H1 (cell line): ENCODE measurements around the gene TBC1D26. TPM values are rescaled to one million over a fixed set of nuclear protein-coding genes. Genes with fewer than 3 reads are reported as not detected.

ENCODE experiments used
- CTCF ChIA-PET: fragments of 300-600 bp; sonication (Branson Sonifier 250); formaldehyde crosslinking; loops from one replicate; lab custom pipeline; 2021; ENCODE audit not compliant: partially characterized antibody; lab: Charles Lee
- POLR2A ChIA-PET: fragments of 300-600 bp; sonication (Branson Sonifier 250); formaldehyde crosslinking; loops from one replicate; lab custom pipeline; 2021; ENCODE audit warnings: inconsistent platforms; ENCODE audit not compliant: partially characterized antibody; lab: Charles Lee
- DNase-seq, 2 experiments: peaks; one replicate each; pipeline versions ENCODE4 v3.0.0 to v3.0.0-alpha.2; 2010 to 2022; ENCODE audit warnings: low spot score in 2 of 2, low read depth in 1 of 2, mixed read lengths in 1 of 2
- FAIRE-seq: peaks from 2 replicates; lab custom pipeline; 2011; peaks lifted over from hg19 to GRCh38; lab: Jason Lieb, UNC
- H2AFZ ChIP-seq: 2 replicates; pipeline ENCODE4 v1.8.1; 2012; ENCODE audit warnings: low read length, inconsistent platforms
- H2AK5ac ChIP-seq: 2 replicates; pipeline ENCODE4 v1.6.1; 2013; ENCODE audit warnings: low read depth, low read length
- H2BK120ac ChIP-seq: replicated peaks from 2 replicates; pipeline ENCODE3; 2013; ENCODE audit warnings: low read depth, low read length, inconsistent platforms
- H2BK12ac ChIP-seq: 2 replicates; pipeline ENCODE4 v1.6.1; 2013; ENCODE audit warnings: low read depth, low read length
- H2BK15ac ChIP-seq: 2 replicates; pipeline ENCODE4 v1.6.1; 2013; ENCODE audit warnings: low read length
- H2BK20ac ChIP-seq: 2 replicates; pipeline ENCODE4 v1.6.1; 2013; ENCODE audit warnings: low read length
- H2BK5ac ChIP-seq: 2 replicates; pipeline ENCODE4 v1.6.1; 2013; ENCODE audit warnings: low read depth, low read length
- H3K14ac ChIP-seq: 2 replicates; pipeline ENCODE4 v1.6.1; 2013; ENCODE audit warnings: inconsistent platforms; ENCODE audit not compliant: insufficient read length
- H3K18ac ChIP-seq: 2 replicates; pipeline ENCODE4 v1.6.1; 2013; ENCODE audit warnings: low read length; ENCODE audit errors: extremely low read depth
- H3K23ac ChIP-seq: 2 replicates; pipeline ENCODE4 v1.6.1; 2013; ENCODE audit warnings: inconsistent platforms; ENCODE audit not compliant: insufficient read length
- H3K23me2 ChIP-seq: 2 replicates; pipeline ENCODE4 v1.6.1; 2013; ENCODE audit warnings: low read depth, low read length
- H3K27ac ChIP-seq: 2 replicates; pipeline ENCODE4 v1.6.1; 2011; ENCODE audit warnings: low read depth, low read length, inconsistent platforms
- H3K27me3 ChIP-seq, 4 experiments: replicated peaks in 1 of 4; 1 replicate in 1 of 4; 2 replicates in 3 of 4; pipeline versions ENCODE4 v1.6.1 to v1.8.1; 2011 to 2013; ENCODE audit warnings: low read length in 3 of 4, mild to moderate bottlenecking in 3 of 4, inconsistent platforms in 2 of 4, mixed read lengths in 2 of 4, moderate library complexity in 1 of 4; ENCODE audit not compliant: control insufficient read depth in 3 of 4, insufficient read depth in 3 of 4; ENCODE audit errors: extremely low read depth in 1 of 4
- H3K36me3 ChIP-seq, 4 experiments: 2 replicates each; pipeline versions ENCODE4 v1.6.1 to v1.8.1; 2011 to 2013; ENCODE audit warnings: mild to moderate bottlenecking in 4 of 4, low read length in 3 of 4, moderate library complexity in 2 of 4, control low read depth in 1 of 4, inconsistent platforms in 1 of 4; ENCODE audit not compliant: insufficient read depth in 4 of 4, control insufficient read depth in 2 of 4
- H3K4ac ChIP-seq: replicated peaks from 2 replicates; pipeline ENCODE3; 2013; ENCODE audit warnings: low read length, low read depth, mixed read lengths, inconsistent platforms; ENCODE audit not compliant: insufficient read length
- H3K4me1 ChIP-seq, 4 experiments: replicated peaks in 1 of 4; 1 replicate in 1 of 4; 2 replicates in 3 of 4; pipeline versions ENCODE4 v1.6.1 to v1.8.1; 2011 to 2013; ENCODE audit warnings: low read length in 3 of 4, inconsistent platforms in 2 of 4, mixed read lengths in 1 of 4; ENCODE audit not compliant: insufficient read depth in 4 of 4, control insufficient read depth in 3 of 4
- H3K4me2 ChIP-seq, 2 experiments: 2 replicates each; pipeline versions ENCODE4 v1.6.1 to v1.8.1; 2011 to 2013; ENCODE audit warnings: low read depth in 2 of 2, low read length in 2 of 2, control low read depth in 1 of 2, inconsistent platforms in 1 of 2, mild to moderate bottlenecking in 1 of 2; ENCODE audit not compliant: insufficient read depth in 1 of 2
- H3K4me3 ChIP-seq, 4 experiments: fragments of 200-600, 300-600 bp in 1 of 4; sonication (generic), shearing (Covaris generic), sonication (Bioruptor Twin) in 1 of 4; 2 replicates each; pipeline versions ENCODE4 v1.5.1 to v1.8.1; 2011 to 2016; ENCODE audit warnings: low read length in 4 of 4, low read depth in 3 of 4, control low read depth in 2 of 4, inconsistent platforms in 2 of 4, mild to moderate bottlenecking in 2 of 4, mixed read lengths in 1 of 4, moderate library complexity in 1 of 4; ENCODE audit not compliant: insufficient read depth in 2 of 4; ENCODE audit errors: extremely low read depth in 1 of 4
- H3K56ac ChIP-seq: replicated peaks from 2 replicates; pipeline ENCODE3; 2013; ENCODE audit warnings: low read depth, mild to moderate bottlenecking, mixed read lengths, low read length, inconsistent platforms; ENCODE audit not compliant: insufficient read length
- H3K79me1 ChIP-seq: 2 replicates; pipeline ENCODE4 v1.6.1; 2013; ENCODE audit warnings: low read depth, low read length, control low read depth
- H3K79me2 ChIP-seq, 2 experiments: 2 replicates each; pipeline versions ENCODE4 v1.6.1 to v1.8.1; 2012 to 2013; ENCODE audit warnings: low read length in 2 of 2, mild to moderate bottlenecking in 2 of 2, inconsistent platforms in 1 of 2; ENCODE audit not compliant: insufficient read depth in 2 of 2, control insufficient read depth in 1 of 2
- H3K9ac ChIP-seq, 4 experiments: replicated peaks in 1 of 4; 1 replicate in 1 of 4; 2 replicates in 3 of 4; pipeline versions ENCODE4 v1.6.1 to v1.8.1; 2011 to 2013; ENCODE audit warnings: low read depth in 3 of 4, low read length in 3 of 4, control low read depth in 2 of 4, mild to moderate bottlenecking in 2 of 4, moderate library complexity in 2 of 4, inconsistent platforms in 1 of 4; ENCODE audit errors: extremely low read depth in 1 of 4
- H3K9me3 ChIP-seq, 2 experiments: 2 replicates each; pipeline versions ENCODE4 v1.6.1 to v1.8.1; 2012 to 2013; ENCODE audit warnings: mild to moderate bottlenecking in 2 of 2, moderate library complexity in 2 of 2, control low read depth in 1 of 2, inconsistent platforms in 1 of 2, low read depth in 1 of 2, low read length in 1 of 2, mixed read lengths in 1 of 2; ENCODE audit not compliant: insufficient read depth in 2 of 2
- H4K20me1 ChIP-seq, 2 experiments: replicated peaks in 1 of 2; 2 replicates each; pipeline versions ENCODE3 to v1.8.1; 2011 to 2013; ENCODE audit warnings: inconsistent platforms in 2 of 2, low read length in 2 of 2, mild to moderate bottlenecking in 1 of 2; ENCODE audit not compliant: insufficient read depth in 2 of 2, control insufficient read depth in 1 of 2
- H4K5ac ChIP-seq: 2 replicates; pipeline ENCODE4 v1.6.1; 2013; ENCODE audit warnings: low read length, low read depth, mixed read lengths, inconsistent platforms; ENCODE audit not compliant: insufficient read length
- H4K8ac ChIP-seq: 2 replicates; pipeline ENCODE4 v1.8.0; 2013; ENCODE audit warnings: mild to moderate bottlenecking, moderate library complexity, low read length, inconsistent platforms; ENCODE audit not compliant: insufficient read depth; ENCODE audit errors: extremely low read depth
- H4K91ac ChIP-seq: replicated peaks from 2 replicates; pipeline ENCODE3; 2013; ENCODE audit warnings: low read length, mixed read lengths, inconsistent platforms; ENCODE audit not compliant: insufficient read length
- CREB1 ChIP-seq: IDR thresholded peaks from 2 replicates; pipeline ENCODE4 v1.6.1; 2012; ENCODE audit warnings: inconsistent platforms
- KDM4A ChIP-seq: IDR thresholded peaks from one replicate; pipeline ENCODE4 v1.7.1; 2012; ENCODE audit warnings: low read depth, mild to moderate bottlenecking, moderate library complexity, low read length, inconsistent platforms; ENCODE audit not compliant: severe bottlenecking
- KDM5A ChIP-seq: fragments of 200-600 bp; IDR thresholded peaks from 2 replicates; pipeline ENCODE4 v1.7.1; 2012; ENCODE audit warnings: mild to moderate bottlenecking, low read length, inconsistent platforms, mixed read lengths
- NANOG ChIP-seq: IDR thresholded peaks from 2 replicates; pipeline ENCODE4 v1.6.1; 2011; ENCODE audit warnings: low read length, low read depth, mild to moderate bottlenecking, inconsistent platforms; ENCODE audit not compliant: insufficient read depth, poor library complexity, severe bottlenecking
- POLR2A ChIP-seq, 2 experiments: IDR thresholded peaks; 1 replicate in 1 of 2; 2 replicates in 1 of 2; pipeline ENCODE4 v1.6.1; 2011; ENCODE audit warnings: low read depth in 2 of 2, low read length in 2 of 2, mild to moderate bottlenecking in 2 of 2; ENCODE audit errors: control extremely low read depth in 1 of 2
- RAD21 ChIP-seq, 2 experiments: IDR thresholded peaks in 1 of 2; conservative IDR thresholded peaks in 1 of 2; 2 replicates each; pipeline ENCODE4 v1.6.1; 2011; ENCODE audit warnings: low read depth in 2 of 2, low read length in 2 of 2, improper control_type of control experiment in 1 of 2, inconsistent platforms in 1 of 2, mild to moderate bottlenecking in 1 of 2, moderate library complexity in 1 of 2
- RBBP5 ChIP-seq: IDR thresholded peaks from 2 replicates; pipeline ENCODE4 v1.7.1; 2012; ENCODE audit warnings: low read depth, mild to moderate bottlenecking, inconsistent platforms, low read length, moderate library complexity, borderline replicate concordance
- RNF2 ChIP-seq: fragments of 200-900, 300-1000 bp; sonication (generic); IDR thresholded peaks from 2 replicates; pipeline ENCODE4 v1.7.1; 2016; ENCODE audit warnings: borderline replicate concordance, low read depth, mild to moderate bottlenecking, antibody characterized with exemption, low read length; ENCODE audit not compliant: poor library complexity, severe bottlenecking; ENCODE audit errors: missing control alignments
- SIRT6 ChIP-seq: IDR thresholded peaks from one replicate; pipeline ENCODE4 v1.7.1; 2012; ENCODE audit warnings: low read length, inconsistent platforms
- SP4 ChIP-seq: IDR thresholded peaks from 2 replicates; pipeline ENCODE4 v1.6.1; 2012; ENCODE audit warnings: low read length, inconsistent platforms
- YY1 ChIP-seq: IDR thresholded peaks from 2 replicates; pipeline ENCODE4 v1.6.1; 2011; ENCODE audit warnings: low read depth, mild to moderate bottlenecking, low read length
- WGBS, 2 experiments: shearing (Covaris generic) in 1 of 2; methylation state at CpG; one replicate each; pipeline versions ENCODE4 v1.1.6 to v1.1.7; 2013 to 2015; ENCODE audit warnings: low lambda C conversion rate in 2 of 2, mixed read lengths in 2 of 2, inconsistent platforms in 1 of 2, low coverage in 1 of 2, missing lambda C conversion rate in 1 of 2; ENCODE audit not compliant: insufficient replicate concordance in 2 of 2, insufficient coverage in 1 of 2, insufficient read length in 1 of 2; ENCODE audit errors: extremely low coverage in 1 of 2, missing lambda C conversion rate in 1 of 2; 5-methylcytosine and 5-hydroxymethylcytosine counted together
- polyA plus RNA-seq, 7 experiments: library from polyadenylated mRNA; depleted of rRNA in 3 of 7; stranded (reverse) in 5 of 7; unstranded in 2 of 7; fragments of >200 nt in 5 of 7; fragments of 200-250 nt in 2 of 7; gene quantifications; 1 replicate in 5 of 7; 2 replicates in 1 of 7; 4 replicates in 1 of 7; pipeline versions ENCODE4 v1.2.1 to v1.2.3, GENCODE V29; 2011 to 2013; ENCODE audit warnings: missing spikeins in 2 of 7, mixed read lengths in 2 of 7
- total RNA-seq: library from RNA; stranded (reverse); fragmentation: NEBNext Ultra II Directional; extraction: Animal tissue kit (Norgen Biotek cat#: 25700); gene quantifications from 2 replicates; pipeline ENCODE4 v1.2.1, GENCODE V29; 2021
- TF ChIP-seq, protein P1 (sequence below): IDR thresholded peaks from 2 replicates; pipeline ENCODE4 v1.6.1; 2012; ENCODE audit warnings: inconsistent platforms
- TF ChIP-seq, protein P2 (sequence below): IDR thresholded peaks from 2 replicates; pipeline ENCODE4 v1.6.1; 2011; ENCODE audit warnings: low read depth, mild to moderate bottlenecking, low read length; ENCODE audit not compliant: insufficient read depth

Gene TBC1D26
- total and polyA plus RNA-seq, 2 of the 8 experiments (the other 6 are each of a cell fraction or from before 2014, with no cell fraction given), result 0.84 to 1.4 TPM

DNA sequence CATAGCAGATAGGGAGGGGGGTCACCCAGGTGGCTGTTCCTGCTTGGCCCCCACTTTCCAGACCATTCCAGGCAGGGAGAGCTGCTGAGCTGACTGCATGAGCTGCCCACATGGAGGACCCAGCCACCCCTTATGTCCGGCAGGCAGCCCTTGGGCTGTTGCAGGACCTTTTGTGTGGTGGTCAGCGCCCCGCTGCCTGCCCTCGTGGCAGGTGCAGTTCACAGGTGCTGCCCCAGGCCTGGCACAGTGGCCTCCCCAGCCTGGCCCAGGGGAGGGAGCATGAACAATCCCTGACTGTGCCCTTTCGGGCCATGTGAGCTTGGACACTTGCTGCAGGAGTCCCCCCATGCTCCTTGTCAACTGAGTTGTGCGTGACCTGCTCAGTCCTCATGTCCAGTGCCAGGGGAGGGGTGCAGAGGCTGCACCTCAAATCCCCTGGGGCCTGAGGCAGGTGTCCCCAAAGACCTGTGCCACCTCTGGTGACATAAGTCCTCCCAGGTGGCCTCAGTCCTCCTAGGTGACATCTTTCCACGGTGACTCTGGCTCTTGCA, 8.6 kb downstream of the TBC1D26 start:
- H4K5ac ChIP-seq, result no peak overlapping the region
- no peak overlapping the region for H3K4me3 ChIP-seq
- H3K4me1 ChIP-seq, result no peaks in the 10 kb centered on the region
- no peaks in the 10 kb centered on the region for H3K27me3 ChIP-seq
- DNase-seq (no peak), FAIRE-seq (no peak)
- no peak overlapping the region for H2BK12ac ChIP-seq
- no peaks in the 10 kb centered on the region for H3K23me2 ChIP-seq
- no peak overlapping the region for H2AK5ac ChIP-seq
- no peak overlapping the region for H3K4me2 ChIP-seq
- H2BK15ac ChIP-seq, result no peak overlapping the region
- no peaks in the 10 kb centered on the region for H3K79me2 ChIP-seq
- no peak overlapping the region for H3K23ac ChIP-seq
- no peaks in the 10 kb centered on the region; a peak in 1 of 4 replicates for H3K9me3 ChIP-seq
- no peaks in the 10 kb centered on the region for H4K20me1 ChIP-seq
- no peak overlapping the region for H3K4ac ChIP-seq
- no peak overlapping the region for H3K14ac ChIP-seq
- ChIA-PET CTCF (no interaction called here), POLR2A (no interaction called here)
- no peak overlapping the region for H3K56ac ChIP-seq
- H4K91ac ChIP-seq, result no peak overlapping the region
- no peak overlapping the region for H4K8ac ChIP-seq
- H2AFZ ChIP-seq, result no peak overlapping the region
- no peak overlapping the region for H3K18ac ChIP-seq
- H3K27ac ChIP-seq, result no peak overlapping the region
- no peak overlapping the region for H3K9ac ChIP-seq
- 90% methylated on average over 6 of the region's 7 CpGs; no CpG with 5 or more reads in 1 of the 2 experiments for WGBS, 2 experiments
- no peak overlapping the region for H2BK5ac ChIP-seq
- H3K79me1 ChIP-seq, result no peaks in the 10 kb centered on the region
- H2BK20ac ChIP-seq, result no peak overlapping the region
- H2BK120ac ChIP-seq, result no peak overlapping the region
- H3K36me3 ChIP-seq, result no peaks in the 10 kb centered on the region
- TF ChIP-seq CREB1 (no peak), RAD21 (IDR thresholded peaks at IDR 0.05 in 1 of 2, conservative IDR thresholded peaks at IDR 0.05 in 1 of 2; ENCODE audit: low read depth in 2 of 2, low read length in 2 of 2) (no peak), KDM5A (no peak), KDM4A (no peak), SIRT6 (no peak), SP4 (no peak), NANOG (no peak), RBBP5 (no peak), RNF2 (no peak), YY1 (no peak), POLR2A (IDR thresholded peaks at IDR 0.05; ENCODE audit: control extremely low read depth in 1 of 2, low read depth in 2 of 2, low read length in 2 of 2) (no peak)
- TF ChIP-seq, protein P1, sequence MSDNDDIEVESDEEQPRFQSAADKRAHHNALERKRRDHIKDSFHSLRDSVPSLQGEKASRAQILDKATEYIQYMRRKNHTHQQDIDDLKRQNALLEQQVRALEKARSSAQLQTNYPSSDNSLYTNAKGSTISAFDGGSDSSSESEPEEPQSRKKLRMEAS, result no peak
- TF ChIP-seq, protein P2, sequence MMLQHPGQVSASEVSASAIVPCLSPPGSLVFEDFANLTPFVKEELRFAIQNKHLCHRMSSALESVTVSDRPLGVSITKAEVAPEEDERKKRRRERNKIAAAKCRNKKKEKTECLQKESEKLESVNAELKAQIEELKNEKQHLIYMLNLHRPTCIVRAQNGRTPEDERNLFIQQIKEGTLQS, result no peak
